Measurements from ENCODE around the gene ARHGDIB. TPM values are rescaled to one million over a fixed set of nuclear protein-coding genes. Genes with fewer than 3 reads are reported as not detected.

ARHGDIB gene
- total and polyA plus RNA-seq, 2 of the 4 experiments (the other 2 are of a cell fraction) = 24.9 to 30.7 TPM

- no peak overlapping the region for H3K18ac ChIP-seq (ENCODE audit: low read depth, low read length)
- H3K9ac ChIP-seq (ENCODE audit: low read depth, low read length) = no peak overlapping the region
- ATAC-seq (ENCODE audit: low read depth) (no peak), DNase-seq (no peak)
- no peak overlapping the region for H4K8ac ChIP-seq (ENCODE audit: low read depth in 2 of 2, low read length in 2 of 2)
- dilution Hi-C loops (cut with HindIII; ENCODE audit: low sequenced_read_pairs, unreplicated experiment) = no loop called here
- peaks cover 2% of the 10 kb centered on the region; the same call in 1 of the 2 replicates for H3K4me1 ChIP-seq (ENCODE audit: control insufficient read depth, insufficient read depth, low read length)
- H3K56ac ChIP-seq (ENCODE audit: extremely low read depth, insufficient read depth, low read length) = no peak overlapping the region; the same call in 1 of the 2 replicates
- no peak overlapping the region for H3K14ac ChIP-seq (replicated peaks; ENCODE audit: low read depth, low read length)
- H3K9me3 ChIP-seq (ENCODE audit: control insufficient read depth, insufficient read depth, low read length) = no peaks in the 10 kb centered on the region
- POLR2A ChIA-PET (ENCODE audit: unreplicated experiment) = no interaction called here
- H2BK20ac ChIP-seq (ENCODE audit: low read depth, low read length) = no peak overlapping the region
- no peaks in the 10 kb centered on the region for H3K27me3 ChIP-seq (ENCODE audit: control insufficient read depth, insufficient read depth, low read length)
- no peak overlapping the region for H4K5ac ChIP-seq (ENCODE audit: low read depth, low read length)
- H2BK5ac ChIP-seq (ENCODE audit: low read depth, low read length, poor library complexity, severe bottlenecking) = no peak overlapping the region
- no peaks in the 10 kb centered on the region for H3K79me1 ChIP-seq (ENCODE audit: low read depth in 1 of 2, low read length in 2 of 2)
- intact Hi-C loops (cut with micrococcal nuclease) = no loop called here
- TF ChIP-seq POLR2A (IDR thresholded peaks at IDR 0.05; ENCODE audit: low read depth, low read length) (no peak), CHD1 (IDR thresholded peaks at IDR 0.05; ENCODE audit: low read depth, low read length) (no peak)
- TF ChIP-seq, protein P1, sequence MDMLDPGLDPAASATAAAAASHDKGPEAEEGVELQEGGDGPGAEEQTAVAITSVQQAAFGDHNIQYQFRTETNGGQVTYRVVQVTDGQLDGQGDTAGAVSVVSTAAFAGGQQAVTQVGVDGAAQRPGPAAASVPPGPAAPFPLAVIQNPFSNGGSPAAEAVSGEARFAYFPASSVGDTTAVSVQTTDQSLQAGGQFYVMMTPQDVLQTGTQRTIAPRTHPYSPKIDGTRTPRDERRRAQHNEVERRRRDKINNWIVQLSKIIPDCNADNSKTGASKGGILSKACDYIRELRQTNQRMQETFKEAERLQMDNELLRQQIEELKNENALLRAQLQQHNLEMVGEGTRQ (IDR thresholded peaks at IDR 0.05; ENCODE audit: low read depth, low read length) = no peak
- no peak overlapping the region for H3K4ac ChIP-seq (ENCODE audit: low read depth, low read length)
- BruUV-seq (replicated peaks) = no TSS peak
- WGBS, 2 experiments (ENCODE audit: extremely low coverage in 2 of 2, insufficient read length in 1 of 2) = 78% methylated on average over 1 of the region's 4 CpGs; no CpG with 5 or more reads in 1 of the 2 experiments
- no peak overlapping the region for H2BK120ac ChIP-seq (ENCODE audit: low read depth, low read length)
- H2AK9ac ChIP-seq (replicated peaks; ENCODE audit: low read depth, low read length, poor library complexity) = no peak overlapping the region
- no peak overlapping the region for H3K27ac ChIP-seq (ENCODE audit: insufficient read depth, low read length)
- in situ Hi-C loops (cut with MboI; ENCODE audit: low sequenced_read_pairs) = loop anchor here (25.0 kb wide), 1 partner anchor 749 kb away; no protein-coding TSS in a partner anchor
- no peak overlapping the region for H3K4me2 ChIP-seq (ENCODE audit: low read depth, low read length)
- H3K9me1 ChIP-seq (ENCODE audit: insufficient read depth, low read length) = no peaks in the 10 kb centered on the region
- H2AK5ac ChIP-seq (ENCODE audit: low read depth, low read length) = no peak overlapping the region
- H3K23ac ChIP-seq (ENCODE audit: low read depth, low read length) = no peak overlapping the region
- no peak overlapping the region for H3K4me3 ChIP-seq (ENCODE audit: insufficient read depth, low read depth, low read length)
- H4K91ac ChIP-seq (ENCODE audit: insufficient read depth, low read depth, low read length) = no peak overlapping the region
- no peaks in the 10 kb centered on the region for H3K36me3 ChIP-seq (ENCODE audit: control insufficient read depth, insufficient read depth, low read length)
- no peak overlapping the region; the same call in 2 of the 3 replicates for H2BK15ac ChIP-seq (ENCODE audit: low read depth, low read length)
- no peak overlapping the region for H2AFZ ChIP-seq (replicated peaks; ENCODE audit: low read length, poor library complexity)
- H4K20me1 ChIP-seq (ENCODE audit: insufficient read depth, low read length) = no peaks in the 10 kb centered on the region
- CTCF ChIA-PET = no interaction called here
Measured at GRCh38 chr12:14986449-14986848, 25.0 kb upstream of the ARHGDIB start.
